Measurements from ENCODE around the gene RSAD1.

RSAD1 gene

DNA sequence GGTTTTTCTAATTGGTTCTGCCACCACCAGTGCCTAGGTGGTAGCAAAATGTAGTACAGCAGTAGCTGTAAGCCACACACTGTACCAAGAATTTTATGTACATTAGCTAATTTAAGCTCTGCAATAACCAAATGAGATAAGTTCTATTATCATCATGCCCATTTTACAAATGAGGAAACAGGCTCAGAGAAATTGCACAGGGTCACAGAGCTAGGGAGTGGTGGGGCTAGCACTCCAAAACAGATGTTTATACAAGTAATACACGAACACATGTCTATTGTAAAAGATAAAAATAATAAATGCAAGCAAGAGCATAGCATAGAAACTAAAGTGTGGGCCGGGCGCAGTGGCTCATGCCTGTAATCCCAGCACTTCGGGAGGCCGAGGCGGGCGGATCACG lies 13.6 kb downstream of the RSAD1 start:
- no peak overlapping the region for H3K27ac Mint-ChIP-seq
- no peak for DNase-seq
- no peaks in the 10 kb centered on the region for H3K27me3 Mint-ChIP-seq
- no peaks in the 10 kb centered on the region for H3K9me3 Mint-ChIP-seq
- ATAC-seq: no peak
- no peak overlapping the region for H3K4me3 Mint-ChIP-seq
- no peaks in the 10 kb centered on the region for H3K4me1 Mint-ChIP-seq

DNA sequence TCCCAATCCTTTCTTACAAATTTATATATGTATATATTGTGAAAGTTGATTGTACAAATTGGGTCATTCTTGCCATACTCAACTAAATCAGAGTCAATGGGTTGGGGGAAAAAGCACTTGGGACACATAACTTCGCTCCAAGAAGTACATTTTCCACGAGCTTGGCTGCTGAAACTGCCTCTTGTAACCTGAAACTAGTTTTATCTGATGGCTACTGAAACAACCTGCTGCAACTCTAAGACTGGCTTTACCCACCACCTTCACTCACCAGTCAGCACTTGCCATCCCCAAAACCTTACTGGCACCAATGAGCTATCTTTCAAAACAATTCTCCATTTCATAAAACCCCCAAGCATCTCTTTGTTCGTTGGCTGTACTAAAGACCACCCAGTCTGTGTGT lies 15.1 kb downstream of the RSAD1 start:
- DNase-seq: no peak
- Mint-ChIP-seq H3K4me3 (no peak overlapping the region), H3K9me3 (no peaks in the 10 kb centered on the region), H3K27ac (peak overlapping the region in 1 of 2 donors; percentile 46), H3K27me3 (no peaks in the 10 kb centered on the region), H3K4me1 (no peaks in the 10 kb centered on the region)
- no peak for ATAC-seq

DNA sequence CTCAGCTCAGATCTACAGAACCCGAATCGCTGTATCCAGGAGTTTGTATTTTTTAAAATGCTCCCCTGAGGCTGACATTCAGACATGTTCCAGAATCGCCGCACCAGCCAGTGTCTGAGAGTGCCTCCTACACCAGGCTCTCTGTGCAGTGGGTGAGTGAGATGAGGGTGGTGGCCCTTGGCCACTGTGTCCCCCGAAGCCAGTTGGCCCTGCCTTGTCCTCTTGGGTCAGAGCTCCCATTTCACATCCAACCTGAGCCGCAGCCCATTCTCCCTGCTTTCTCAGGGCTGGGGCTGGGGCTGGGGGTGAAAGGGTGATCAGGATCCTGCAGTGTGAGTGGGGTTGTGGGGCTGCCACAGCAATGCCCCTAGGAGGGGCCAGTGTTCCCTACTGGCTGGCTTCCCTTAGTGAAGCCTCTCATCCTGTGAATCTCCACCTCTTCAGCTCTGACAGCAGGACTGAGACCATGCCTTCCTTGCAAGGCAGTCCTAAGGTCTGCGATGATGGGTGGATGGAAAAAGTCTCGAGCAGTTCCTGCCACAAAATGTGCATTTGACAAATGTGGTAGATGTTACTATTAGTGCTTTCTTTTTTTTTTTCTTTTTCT lies 16.7 kb downstream of the RSAD1 start:
- DNase-seq: no peak
- H3K27me3 Mint-ChIP-seq: no peaks in the 10 kb centered on the region
- H3K9me3 Mint-ChIP-seq: no peaks in the 10 kb centered on the region
- H3K4me1 Mint-ChIP-seq: no peaks in the 10 kb centered on the region
- no peak for ATAC-seq
- H3K4me3 Mint-ChIP-seq: no peak overlapping the region
- H3K27ac Mint-ChIP-seq: no peak overlapping the region

DNA sequence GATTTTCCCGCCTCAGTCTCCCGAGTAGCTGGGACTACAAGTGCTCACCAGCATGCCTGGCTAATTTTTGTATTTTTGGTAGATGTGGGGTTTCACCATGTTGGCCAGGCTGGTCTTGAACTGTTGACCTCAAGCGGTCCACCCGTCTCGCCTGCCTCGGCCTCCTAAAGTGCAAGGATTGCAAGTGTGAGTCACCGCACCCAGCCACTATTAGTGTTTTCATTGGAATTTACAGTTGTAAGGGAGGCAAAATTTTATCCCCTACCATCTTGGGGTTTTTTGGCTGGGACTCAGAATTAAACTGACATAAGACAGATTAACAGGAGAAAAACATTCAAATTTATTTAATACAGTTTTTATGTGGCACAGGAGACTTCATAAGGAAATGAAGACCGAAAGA lies 17.3 kb downstream of the RSAD1 start:
- ATAC-seq (no peak), DNase-seq (no peak)
- H3K4me3 Mint-ChIP-seq: no peak overlapping the region
- H3K27me3 Mint-ChIP-seq: no peaks in the 10 kb centered on the region
- no peaks in the 10 kb centered on the region for H3K9me3 Mint-ChIP-seq
- no peaks in the 10 kb centered on the region for H3K4me1 Mint-ChIP-seq
- no peak overlapping the region for H3K27ac Mint-ChIP-seq

DNA sequence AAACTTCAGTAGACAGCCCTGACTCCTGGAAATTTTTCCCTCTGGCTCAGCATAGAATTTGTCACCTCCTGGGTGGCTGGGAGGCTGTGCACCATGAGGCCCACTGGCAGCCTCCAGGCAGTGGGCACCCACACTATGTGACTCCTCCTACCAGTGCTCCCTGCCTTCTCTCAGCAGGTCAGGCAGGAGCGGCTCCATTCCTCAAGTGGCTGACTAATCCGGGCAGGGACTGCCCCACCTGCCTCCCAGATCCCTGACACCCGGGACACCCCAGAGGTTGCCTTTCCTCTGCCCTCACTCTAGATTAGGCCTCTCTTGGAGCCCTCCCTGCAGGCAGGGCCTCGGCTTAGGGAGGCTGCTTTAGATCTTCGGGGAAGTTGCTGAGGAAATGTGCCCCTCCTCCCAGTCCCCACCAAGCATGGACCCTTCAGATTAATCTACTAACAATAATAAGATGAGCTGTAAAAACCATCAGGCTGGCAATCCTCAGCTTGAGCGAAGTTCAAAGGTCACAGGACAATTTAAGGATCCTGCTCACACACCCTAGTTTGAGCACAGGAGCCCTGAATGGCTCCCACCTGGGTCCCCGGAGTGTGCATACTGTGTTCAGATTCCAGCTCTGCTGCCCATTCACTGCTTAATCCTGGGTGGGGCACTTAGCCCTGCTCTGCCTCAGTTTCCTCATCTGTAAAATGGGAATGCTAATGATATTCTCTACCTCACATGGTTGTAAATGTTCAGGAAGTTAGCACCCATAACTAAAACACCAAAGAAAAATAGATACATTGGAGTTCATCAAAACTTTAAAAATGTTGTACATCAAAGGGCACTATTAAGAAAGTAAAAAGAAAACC lies 19.6 kb downstream of the RSAD1 start:
- H3K27me3 Mint-ChIP-seq: no peaks in the 10 kb centered on the region
- DNase-seq: no peak
- H3K9me3 Mint-ChIP-seq: no peaks in the 10 kb centered on the region
- peaks cover 5% of the 10 kb centered on the region for H3K4me1 Mint-ChIP-seq
- no peak overlapping the region for H3K4me3 Mint-ChIP-seq
- no peak overlapping the region for H3K27ac Mint-ChIP-seq
- ATAC-seq: no peak

DNA sequence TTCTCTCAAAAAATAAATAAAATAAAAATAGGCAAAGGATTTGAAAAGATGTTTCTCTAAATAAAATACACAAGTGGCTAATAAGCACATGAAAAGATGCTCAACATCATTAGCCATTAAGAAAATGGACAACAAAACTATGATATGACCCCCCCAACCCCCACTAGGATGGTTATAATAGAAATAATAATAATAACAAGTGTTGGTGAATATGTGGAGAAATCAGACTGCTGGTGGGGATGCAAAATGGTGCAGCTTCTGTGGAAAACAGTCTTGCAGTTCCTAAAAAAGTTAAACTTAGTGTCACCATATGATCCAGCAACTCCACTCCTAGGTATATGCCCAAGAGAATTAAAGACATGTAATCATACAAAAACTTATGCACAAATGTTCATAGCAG lies 20.6 kb downstream of the RSAD1 start:
- Mint-ChIP-seq H3K4me1 (peaks cover 15% of the 10 kb centered on the region), H3K27me3 (no peaks in the 10 kb centered on the region), H3K4me3 (no peak overlapping the region), H3K27ac (no peak overlapping the region), H3K9me3 (no peaks in the 10 kb centered on the region)
- DNase-seq (no peak), ATAC-seq (no peak)

DNA sequence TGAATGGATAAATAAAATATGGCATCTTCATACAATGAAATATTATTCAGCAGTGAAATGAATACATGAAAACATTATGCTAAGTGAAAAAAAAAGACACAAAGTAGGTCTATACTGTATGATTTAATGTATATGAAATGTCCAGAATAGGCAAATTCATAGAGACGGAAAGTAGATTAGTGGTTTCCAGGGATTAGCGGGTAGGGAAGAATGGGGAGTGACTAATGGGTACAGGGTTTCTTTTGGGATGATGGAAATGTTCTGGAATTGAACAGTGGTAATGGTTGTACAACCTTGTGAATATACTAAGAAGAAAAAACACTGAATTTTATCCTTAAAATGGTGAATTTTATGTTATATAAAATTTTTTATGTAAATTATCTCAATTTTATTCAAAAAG lies 21.1 kb downstream of the RSAD1 start:
- Mint-ChIP-seq H3K27me3 (no peaks in the 10 kb centered on the region), H3K27ac (no peak overlapping the region), H3K9me3 (no peaks in the 10 kb centered on the region), H3K4me1 (peaks cover 19% of the 10 kb centered on the region), H3K4me3 (no peak overlapping the region)
- DNase-seq (no peak), ATAC-seq (no peak)

DNA sequence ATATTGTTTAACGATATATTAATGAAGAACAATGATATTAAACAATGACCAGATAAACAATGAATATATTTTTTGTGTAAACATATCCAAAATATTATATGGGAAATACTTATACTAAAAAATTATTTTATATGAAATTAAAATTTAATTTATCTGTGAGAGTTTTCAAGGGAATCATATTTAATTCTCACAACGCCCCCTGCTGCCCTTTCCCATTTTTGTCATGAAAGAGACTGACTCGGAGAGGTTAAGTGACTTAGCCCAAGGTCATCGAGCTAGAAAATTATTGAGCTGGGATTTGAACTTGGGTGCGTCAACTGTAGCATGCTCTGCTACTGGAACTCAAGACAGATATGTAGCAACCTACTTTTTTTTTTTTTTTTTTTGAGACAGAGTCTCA lies 22.4 kb downstream of the RSAD1 start:
- no peaks in the 10 kb centered on the region for H3K27me3 Mint-ChIP-seq
- ATAC-seq (no peak), DNase-seq (no peak)
- H3K4me3 Mint-ChIP-seq: no peak overlapping the region
- no peak overlapping the region for H3K27ac Mint-ChIP-seq
- no peaks in the 10 kb centered on the region for H3K9me3 Mint-ChIP-seq
- H3K4me1 Mint-ChIP-seq: peaks cover 22% of the 10 kb centered on the region

DNA sequence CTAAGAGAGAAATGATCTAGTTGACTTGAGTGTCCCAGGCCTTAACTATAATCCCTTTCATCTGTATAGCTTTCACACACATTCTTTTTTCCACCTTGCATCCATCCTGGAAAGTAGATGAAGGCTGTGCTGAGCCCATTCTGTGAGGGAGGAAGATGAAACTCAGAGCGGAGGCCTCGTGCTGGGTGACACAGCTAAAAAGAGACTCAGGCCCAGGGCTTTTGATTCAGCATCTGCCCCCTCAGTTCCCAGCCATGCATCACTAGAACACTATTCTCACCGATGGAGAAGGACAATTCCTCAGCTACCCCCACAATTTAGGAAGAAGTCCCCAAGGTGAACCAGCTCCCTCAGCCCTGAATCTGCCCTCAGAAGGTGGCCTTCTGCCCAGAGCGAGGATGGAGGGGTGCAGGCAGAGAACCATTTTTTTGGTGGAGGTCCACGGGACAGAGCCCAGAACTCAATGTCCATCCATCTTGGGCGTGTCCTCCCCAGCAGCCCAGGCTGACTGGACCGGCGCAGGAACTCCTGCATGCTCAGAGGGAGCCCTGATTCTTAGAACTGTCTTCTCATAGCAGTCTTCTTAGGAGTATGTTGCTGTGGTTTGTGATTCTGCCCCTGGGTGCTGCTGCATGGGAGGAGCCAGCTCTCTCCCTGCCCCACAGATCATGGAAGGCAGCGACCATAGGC lies 23.8 kb downstream of the RSAD1 start:
- H3K27me3 Mint-ChIP-seq: no peaks in the 10 kb centered on the region
- ATAC-seq (no peak), DNase-seq (no peak)
- peaks cover 23% of the 10 kb centered on the region for H3K4me1 Mint-ChIP-seq
- no peak overlapping the region for H3K4me3 Mint-ChIP-seq
- H3K9me3 Mint-ChIP-seq: no peaks in the 10 kb centered on the region
- H3K27ac Mint-ChIP-seq: no peak overlapping the region

DNA sequence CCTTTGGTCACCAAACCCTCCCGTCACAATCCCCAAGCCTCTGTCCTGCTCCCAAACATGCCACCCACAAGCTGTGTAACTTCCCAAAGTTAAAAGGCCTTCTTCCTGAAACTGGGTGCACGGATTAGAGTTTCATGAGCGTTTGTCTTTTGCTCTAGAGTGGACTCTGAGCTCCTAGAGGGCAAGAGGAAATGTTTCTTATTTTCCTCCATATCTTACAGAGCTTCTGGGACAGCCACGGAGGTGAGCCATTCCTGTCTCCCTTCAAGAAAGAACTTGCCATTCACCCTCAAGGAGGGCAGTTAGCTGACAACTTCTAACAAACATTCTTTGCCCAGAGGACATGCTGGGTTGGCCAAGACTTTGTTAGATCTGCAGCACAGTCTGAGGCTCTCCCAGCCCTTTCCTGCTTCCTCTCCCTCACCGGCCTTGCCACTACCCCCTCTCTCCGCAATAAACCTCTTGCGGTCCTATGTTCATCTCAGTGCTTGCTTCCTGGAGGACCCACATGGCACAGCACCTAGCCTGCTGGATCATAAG lies 27.0 kb downstream of the RSAD1 start:
- Mint-ChIP-seq H3K27ac (no peak overlapping the region), H3K27me3 (no peaks in the 10 kb centered on the region), H3K9me3 (no peaks in the 10 kb centered on the region), H3K4me1 (peaks cover 50% of the 10 kb centered on the region), H3K4me3 (no peak overlapping the region)
- ATAC-seq (no peak), DNase-seq (no peak)

DNA sequence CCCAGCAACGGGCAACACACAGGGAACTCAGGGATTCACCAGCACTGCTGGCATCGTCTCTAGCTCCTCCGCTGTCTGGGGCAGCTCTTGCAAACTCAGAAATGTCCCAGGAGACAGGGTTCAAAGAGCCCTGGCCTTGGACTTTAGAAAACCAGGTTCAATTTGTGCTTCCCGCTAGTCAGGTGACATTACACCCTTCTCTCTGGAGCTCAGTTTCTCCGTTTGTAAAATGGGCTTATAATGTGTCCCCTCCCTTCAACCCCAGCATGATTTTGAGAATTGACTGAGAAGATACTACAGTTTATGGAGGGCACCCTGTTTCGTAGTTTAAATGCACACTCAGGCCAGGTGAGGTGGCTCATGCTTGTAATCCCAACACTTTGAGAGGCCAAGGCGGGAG lies 27.6 kb downstream of the RSAD1 start:
- H3K27me3 Mint-ChIP-seq: no peaks in the 10 kb centered on the region
- no peaks in the 10 kb centered on the region for H3K9me3 Mint-ChIP-seq
- H3K4me1 Mint-ChIP-seq: peaks cover 56% of the 10 kb centered on the region
- H3K27ac Mint-ChIP-seq: no peak overlapping the region
- DNase-seq: no peak
- no peak for ATAC-seq
- H3K4me3 Mint-ChIP-seq: no peak overlapping the region

DNA sequence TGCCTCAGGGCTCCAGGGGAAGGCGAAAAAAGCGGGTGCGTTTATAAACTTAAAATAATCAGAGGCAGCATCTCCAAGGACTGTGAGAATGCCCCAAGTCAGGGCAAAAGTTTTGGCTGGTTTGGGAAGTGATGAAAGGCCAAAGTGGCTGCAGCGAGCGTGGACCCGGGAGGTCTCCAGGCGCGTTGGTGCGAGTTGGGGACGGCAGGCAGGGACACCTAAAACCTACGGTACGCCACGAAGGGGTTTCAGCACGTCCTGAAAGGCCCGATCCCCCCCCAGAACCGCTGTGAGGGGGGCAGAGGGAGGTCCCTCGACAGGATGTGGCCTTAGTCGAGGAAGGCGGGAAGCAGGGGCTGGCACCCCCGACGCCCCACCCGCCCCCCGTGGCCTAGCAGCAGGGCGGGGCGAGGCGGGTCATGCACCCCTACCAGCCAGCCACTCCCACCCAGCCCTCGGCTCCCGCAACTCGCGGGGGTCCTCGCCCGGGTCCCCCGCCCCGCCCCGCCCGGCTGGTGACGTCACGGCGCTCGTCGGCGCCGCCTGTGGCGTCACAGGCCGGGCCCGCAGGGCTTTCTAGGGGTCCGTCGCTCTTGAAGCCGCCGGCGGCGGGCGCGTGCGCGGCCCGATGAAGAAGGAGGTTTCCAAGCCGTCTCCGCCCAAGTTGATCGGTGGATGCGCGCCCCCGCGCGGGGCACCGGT lies 29.4 kb downstream of the RSAD1 start, which contains the start of gene MYCBPAP:
MYCBPAP (plus strand) TSS at position 569 of the 702 bp plus-strand sequence. CDS start 236 bp downstream, outside the sequence.
- ATAC-seq (peak; percentile 78), DNase-seq (peak; percentile 81 to 84)
- H3K4me3 Mint-ChIP-seq: peak within 1 kb of the TSS; percentile 95
- no peaks in the 10 kb centered on the region for H3K9me3 Mint-ChIP-seq
- H3K4me1 Mint-ChIP-seq: peaks cover 64% of the 10 kb centered on the region
- no peaks in the 10 kb centered on the region for H3K27me3 Mint-ChIP-seq
- peak within 1 kb of the TSS; percentile 92 to 94 for H3K27ac Mint-ChIP-seq

DNA sequence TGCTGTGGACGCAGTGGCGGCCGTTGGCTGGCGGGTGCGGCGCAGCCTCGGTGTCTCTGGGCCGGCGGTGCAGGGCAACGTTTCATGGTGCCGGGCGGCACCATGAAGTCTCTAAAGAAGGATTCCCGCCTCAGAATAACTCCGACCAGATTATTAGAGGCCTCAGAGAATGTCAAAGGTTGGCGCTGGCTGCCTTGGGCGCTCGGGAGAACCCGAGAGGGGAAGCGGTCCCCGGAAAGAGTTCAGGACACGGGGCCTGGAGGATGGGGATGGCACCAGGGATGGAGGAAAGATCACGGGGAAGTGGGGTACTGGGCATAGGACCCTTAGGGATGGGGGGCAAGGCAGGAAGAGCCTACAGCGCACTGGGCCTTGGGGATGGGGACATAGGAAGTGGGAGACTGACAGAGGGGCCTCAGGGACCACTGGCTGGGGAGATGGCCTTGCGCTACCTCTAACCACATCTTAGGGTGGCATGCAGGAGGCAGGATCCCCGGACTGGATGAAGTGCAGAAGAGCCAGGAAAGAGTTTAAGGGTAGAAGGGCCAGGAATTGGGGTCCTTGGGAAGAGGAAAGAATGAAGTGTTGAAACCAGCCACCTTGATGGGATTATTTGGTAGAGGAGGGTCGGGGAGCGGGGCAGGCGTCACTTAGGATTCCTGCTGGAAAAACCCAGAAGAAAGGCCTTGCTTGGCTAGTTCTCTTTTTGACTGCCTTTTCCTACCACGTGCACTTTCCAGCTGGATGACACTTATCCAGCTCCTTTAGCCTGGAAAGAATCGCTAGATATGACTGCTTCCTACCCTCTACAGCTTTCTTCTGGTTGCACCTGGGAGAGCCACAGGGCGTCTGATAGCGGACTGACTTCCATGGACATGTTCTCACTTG lies 30.2 kb downstream of the RSAD1 start:
- peak overlapping the region; percentile 95 for H3K4me3 Mint-ChIP-seq
- peak overlapping the region; percentile 60 to 92 for H3K27ac Mint-ChIP-seq
- H3K27me3 Mint-ChIP-seq: no peaks in the 10 kb centered on the region
- H3K4me1 Mint-ChIP-seq: peaks cover 59% of the 10 kb centered on the region
- no peaks in the 10 kb centered on the region for H3K9me3 Mint-ChIP-seq
- no peak for DNase-seq
- no peak for ATAC-seq

DNA sequence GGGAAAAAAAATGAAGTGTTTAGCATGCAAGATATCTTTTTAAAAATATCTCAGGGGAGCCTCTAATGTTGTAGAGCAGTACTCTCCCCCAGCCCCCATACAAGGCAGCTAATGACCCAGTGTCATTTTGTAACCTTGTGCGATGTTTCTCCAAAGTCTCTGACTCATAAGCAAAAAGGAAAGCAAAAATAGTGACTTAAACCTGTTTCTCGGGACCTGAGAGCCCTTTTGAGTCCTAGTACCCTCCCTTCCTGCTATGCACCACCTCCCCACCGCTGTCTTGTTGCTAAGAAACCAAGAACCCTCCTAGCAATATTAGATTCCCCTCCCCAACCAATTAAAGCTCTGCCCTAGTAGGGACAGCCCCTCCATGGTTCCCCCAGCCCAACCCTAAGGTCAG lies 32.4 kb downstream of the RSAD1 start:
- no peaks in the 10 kb centered on the region for H3K9me3 Mint-ChIP-seq
- H3K27ac Mint-ChIP-seq: peak overlapping the region in 1 of 2 donors; percentile 81
- H3K4me1 Mint-ChIP-seq: peaks cover 48% of the 10 kb centered on the region
- H3K27me3 Mint-ChIP-seq: no peaks in the 10 kb centered on the region
- H3K4me3 Mint-ChIP-seq: peak overlapping the region; percentile 9 to 27
- DNase-seq (peak; percentile 43 to 73), ATAC-seq (peak; percentile 87)

Measured in stimulated activated naive CD8-positive, alpha-beta T cell treated with anti-CD3 and anti-CD28 coated beads, Interleukin-15, amount 100 ng/mL, for 72 hours (primary cell).